ENCODE results near the gene ZBTB46. TPM values are rescaled to one million over a fixed set of nuclear protein-coding genes. Genes with fewer than 3 reads are reported as not detected.

Gene ZBTB46
- total and polyA plus RNA-seq, 10 donors = 3.6 to 76.5 (median 32.1) TPM

DNA sequence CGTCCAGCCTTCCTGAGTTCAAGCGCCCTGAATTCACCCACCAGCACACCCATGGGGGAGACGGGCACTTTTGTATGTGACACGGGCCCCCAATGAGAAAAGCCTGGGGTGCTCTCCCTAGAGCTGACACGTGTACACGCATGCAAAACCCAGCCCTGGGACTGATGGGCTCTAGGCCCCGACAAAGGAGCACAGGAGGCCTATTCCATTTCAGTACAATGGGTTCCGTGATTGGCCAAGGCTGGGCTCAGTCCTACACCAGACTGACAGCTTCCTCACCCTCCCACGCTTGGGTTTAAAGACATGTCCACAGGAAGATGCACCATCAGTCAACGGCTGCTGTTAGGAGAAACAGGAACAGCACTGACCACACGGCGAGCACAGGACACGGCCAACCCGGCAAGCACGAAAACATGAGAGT, 8.8 kb downstream of the ZBTB46 start:
- no peaks in the 10 kb centered on the region for H3K9me3 ChIP-seq
- H3K27me3 ChIP-seq (replicated peaks in 1 of 7) = peaks cover 0 to 23% (median 0%) of the 10 kb centered on the region in 7 donors
- H3K4me1 ChIP-seq = peaks cover 8 to 83% (median 55%) of the 10 kb centered on the region in 6 donors
- no peaks in the 10 kb centered on the region for H3K36me3 ChIP-seq
- TF ChIP-seq, protein P1, sequence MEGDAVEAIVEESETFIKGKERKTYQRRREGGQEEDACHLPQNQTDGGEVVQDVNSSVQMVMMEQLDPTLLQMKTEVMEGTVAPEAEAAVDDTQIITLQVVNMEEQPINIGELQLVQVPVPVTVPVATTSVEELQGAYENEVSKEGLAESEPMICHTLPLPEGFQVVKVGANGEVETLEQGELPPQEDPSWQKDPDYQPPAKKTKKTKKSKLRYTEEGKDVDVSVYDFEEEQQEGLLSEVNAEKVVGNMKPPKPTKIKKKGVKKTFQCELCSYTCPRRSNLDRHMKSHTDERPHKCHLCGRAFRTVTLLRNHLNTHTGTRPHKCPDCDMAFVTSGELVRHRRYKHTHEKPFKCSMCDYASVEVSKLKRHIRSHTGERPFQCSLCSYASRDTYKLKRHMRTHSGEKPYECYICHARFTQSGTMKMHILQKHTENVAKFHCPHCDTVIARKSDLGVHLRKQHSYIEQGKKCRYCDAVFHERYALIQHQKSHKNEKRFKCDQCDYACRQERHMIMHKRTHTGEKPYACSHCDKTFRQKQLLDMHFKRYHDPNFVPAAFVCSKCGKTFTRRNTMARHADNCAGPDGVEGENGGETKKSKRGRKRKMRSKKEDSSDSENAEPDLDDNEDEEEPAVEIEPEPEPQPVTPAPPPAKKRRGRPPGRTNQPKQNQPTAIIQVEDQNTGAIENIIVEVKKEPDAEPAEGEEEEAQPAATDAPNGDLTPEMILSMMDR (IDR thresholded peaks at IDR 0.05 in 8 of 11, conservative IDR thresholded peaks at IDR 0.05 in 3 of 11) = no peak
- TF ChIP-seq POLR2A (IDR thresholded peaks at IDR 0.05) (no peak), POLR2AphosphoS5 (IDR thresholded peaks at IDR 0.05) (peak in 2 of 3 donors; percentile 67 to 76)
- H3K4me3 ChIP-seq = peak overlapping the region in 1 of 8 donors; percentile 5
- 46 to 76% (median 56%) methylated on average over 6 to 15 of the region's 15 CpGs for WGBS, 5 donors
- intact Hi-C loops (cut with DNase I; ENCODE audit: low total_unique reads) = no loop called here
- no peak for DNase-seq
- H3K27ac ChIP-seq = peak overlapping the region; percentile 2 to 81 (median 58)

DNA sequence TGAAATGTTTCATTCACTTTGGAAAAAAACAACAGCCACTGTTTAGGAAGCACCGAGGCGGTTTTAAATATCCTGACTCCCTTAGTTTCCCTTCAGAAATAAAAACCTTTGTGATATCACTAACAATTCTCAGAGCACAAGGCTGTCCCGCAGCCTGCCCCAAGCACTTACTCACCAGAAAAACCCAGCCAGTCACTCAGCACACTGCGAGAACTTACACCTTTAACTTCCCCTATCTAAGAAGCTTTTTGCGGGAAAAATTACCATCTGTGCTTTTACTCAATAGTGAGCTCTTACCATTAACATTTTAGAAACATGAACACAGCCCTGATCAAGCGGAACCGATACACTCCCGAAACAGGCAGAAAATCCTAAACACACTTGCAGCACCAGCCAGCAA, 9.3 kb downstream of the ZBTB46 start:
- H3K27ac ChIP-seq = peak overlapping the region in 6 of 8 donors; percentile 29 to 81 (median 63)

DNA sequence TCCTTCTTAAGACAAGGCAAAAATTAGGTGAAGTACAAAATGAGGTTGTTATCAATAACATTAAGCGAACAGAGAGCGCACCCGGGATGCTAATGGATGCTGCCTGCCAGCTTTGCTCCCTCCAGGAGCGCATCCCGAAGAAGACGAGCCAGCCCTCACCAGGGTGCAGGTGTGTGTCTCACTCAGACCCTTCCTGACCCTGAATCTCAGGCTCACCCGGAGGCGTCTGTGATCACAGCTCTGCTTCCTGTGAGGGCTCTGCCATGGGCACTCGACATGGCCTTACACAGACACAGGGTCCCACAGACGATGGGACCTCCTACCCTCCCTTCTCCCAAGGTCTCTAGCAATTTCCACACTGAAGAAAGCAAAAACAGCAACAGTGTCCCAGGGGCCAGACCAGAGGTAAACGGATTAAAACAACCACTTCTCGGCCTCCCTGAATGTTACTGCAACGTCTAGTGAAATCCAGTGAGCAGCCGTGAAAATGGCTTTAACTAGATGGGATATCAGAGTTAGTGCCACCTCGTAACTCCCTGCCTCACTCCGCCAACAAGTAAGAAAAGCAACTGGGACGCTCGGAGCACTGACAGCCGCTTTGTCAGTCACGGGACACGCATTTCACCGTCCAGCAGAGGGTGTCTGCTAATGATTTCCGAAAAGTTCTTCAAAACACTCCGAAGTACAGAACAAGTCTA, 11.7 kb downstream of the ZBTB46 start:
- TF ChIP-seq POLR2A (IDR thresholded peaks at IDR 0.05) (no peak), POLR2AphosphoS5 (IDR thresholded peaks at IDR 0.05) (peak in 2 of 3 donors; percentile 7 to 31)
- TF ChIP-seq, protein P1 (IDR thresholded peaks at IDR 0.05 in 8 of 11, conservative IDR thresholded peaks at IDR 0.05 in 3 of 11) = peak in 7 of 11 experiments; percentile 8 to 51 (median 37)
- Histone ChIP-seq H3K27me3 (replicated peaks in 1 of 7) (no peaks in the 10 kb centered on the region), H3K9me3 (no peaks in the 10 kb centered on the region), H3K36me3 (no peaks in the 10 kb centered on the region), H3K4me1 (peaks cover 8 to 82% (median 41%) of the 10 kb centered on the region in 6 donors), H3K27ac (peak overlapping the region; percentile 41 to 81 (median 64)), H3K4me3 (peak overlapping the region in 3 of 8 donors; percentile 9 to 37 (median 23))
- intact Hi-C loops (cut with DNase I; ENCODE audit: low total_unique reads) = no loop called here
- DNase-seq = no peak
- WGBS, 5 donors = 56 to 75% (median 62%) methylated on average over 23 to 24 of the region's 24 CpGs

More for the DNA sequence above, 9.3 kb downstream of the ZBTB46 start:
- Histone ChIP-seq H3K9me3 (no peaks in the 10 kb centered on the region), H3K4me3 (peak overlapping the region in 1 of 8 donors; percentile 5), H3K27me3 (replicated peaks in 1 of 7) (peaks cover 0 to 19% (median 0%) of the 10 kb centered on the region in 7 donors), H3K4me1 (peaks cover 8 to 80% (median 54%) of the 10 kb centered on the region in 6 donors), H3K36me3 (no peaks in the 10 kb centered on the region)
- DNase-seq = no peak
- TF ChIP-seq, protein P1 (IDR thresholded peaks at IDR 0.05 in 8 of 11, conservative IDR thresholded peaks at IDR 0.05 in 3 of 11) = no peak
- no peak for TF ChIP-seq POLR2AphosphoS5 (IDR thresholded peaks at IDR 0.05)
- no peak for TF ChIP-seq POLR2A (IDR thresholded peaks at IDR 0.05)
- intact Hi-C loops (cut with DNase I; ENCODE audit: low total_unique reads) = no loop called here
- WGBS, 5 donors = 66 to 75% (median 69%) methylated on average over 8 of the region's 8 CpGs

DNA sequence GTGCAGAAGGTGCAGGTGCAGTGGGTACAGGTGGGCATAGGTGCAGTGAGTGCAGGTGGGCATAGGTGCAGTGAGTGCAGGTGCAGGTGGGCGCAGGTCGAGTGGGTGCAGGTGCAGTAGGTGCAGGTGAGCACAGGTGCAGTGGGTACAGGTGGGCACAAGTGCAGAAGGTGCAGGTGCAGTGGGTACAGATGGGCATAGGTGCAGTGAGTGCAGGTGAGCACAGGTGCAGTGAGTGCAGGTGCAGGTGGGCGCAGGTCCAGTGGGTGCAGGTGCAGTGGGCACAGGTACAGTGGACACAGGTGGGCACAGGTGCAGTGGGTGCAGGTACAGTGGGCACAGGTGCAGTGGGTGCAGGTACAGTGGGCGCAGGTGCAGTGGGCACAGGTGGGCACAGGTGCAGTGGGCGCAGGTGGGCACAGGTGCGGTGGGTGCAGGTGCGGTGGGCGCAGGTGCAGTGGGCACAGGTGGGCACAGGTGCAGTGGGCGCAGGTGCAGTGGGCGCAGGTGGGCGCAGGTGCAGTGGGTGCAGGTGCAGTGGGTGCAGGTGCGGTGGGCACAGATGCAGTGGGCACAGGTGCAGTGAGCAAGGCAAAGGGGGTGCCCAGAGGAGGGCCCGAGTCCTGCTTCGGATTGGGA, 15.3 kb downstream of the ZBTB46 start:
- no peak overlapping the region for H3K4me3 ChIP-seq
- H3K4me1 ChIP-seq = peaks cover 4 to 74% (median 33%) of the 10 kb centered on the region in 6 donors
- no peak for DNase-seq
- no peaks in the 10 kb centered on the region for H3K9me3 ChIP-seq
- 76 to 92% (median 85%) methylated on average over 11 to 14 of the region's 14 CpGs for WGBS, 5 donors
- no peaks in the 10 kb centered on the region for H3K27me3 ChIP-seq (replicated peaks in 1 of 7)
- intact Hi-C loops (cut with DNase I; ENCODE audit: low total_unique reads) = no loop called here
- H3K36me3 ChIP-seq = no peaks in the 10 kb centered on the region
- TF ChIP-seq, protein P1 (IDR thresholded peaks at IDR 0.05 in 8 of 11, conservative IDR thresholded peaks at IDR 0.05 in 3 of 11) = no peak
- TF ChIP-seq POLR2A (IDR thresholded peaks at IDR 0.05) (no peak), POLR2AphosphoS5 (IDR thresholded peaks at IDR 0.05) (no peak)
- H3K27ac ChIP-seq = peak overlapping the region in 1 of 8 donors; percentile 33

Measured in spleen (tissue), 11 donors.